IMR-90 (cell line): ENCODE measurements around the gene CD40LG. TPM values are rescaled to one million over a fixed set of nuclear protein-coding genes. Genes with fewer than 3 reads are reported as not detected.

Experiments
- ATAC-seq: fragments of 200-7000 bp; cut with Tn5 transposase; 2 replicates; pipeline ENCODE4 v1.9.1; 2020; ENCODE audit warnings: low read depth, mild to moderate bottlenecking, moderate library complexity
- BruUV-seq: library from RNA; stranded (reverse); fragments of 400-500 nt; replicated peaks from 2 replicates; lab custom pipeline; 2021; lab: Mats Ljungman, UMichigan
- CTCF ChIA-PET: fragments of 300-600 bp; formaldehyde crosslinking; extraction: SDS; loops from one replicate; lab custom pipeline; 2021; ENCODE audit warnings: antibody characterized with exemption; lab: Yijun Ruan, JAX
- POLR2A ChIA-PET: fragments of 300-600 bp; sonication (Branson Sonifier 250); formaldehyde crosslinking; loops from one replicate; lab custom pipeline; 2022; ENCODE audit warnings: antibody characterized with exemption; ENCODE audit not compliant: unreplicated experiment; lab: Charles Lee
- DNase-seq: peaks from one replicate; pipeline ENCODE4 v3.0.0; 2013
- H2AFZ ChIP-seq: replicated peaks from 2 replicates; pipeline ENCODE3; 2013; ENCODE audit warnings: low read length, mild to moderate bottlenecking; ENCODE audit not compliant: poor library complexity
- H2AK5ac ChIP-seq: 2 replicates; pipeline ENCODE4 v1.6.1; 2013; ENCODE audit warnings: low read depth, low read length, inconsistent platforms
- H2AK9ac ChIP-seq: replicated peaks from 2 replicates; pipeline ENCODE3; 2013; ENCODE audit warnings: mild to moderate bottlenecking, low read depth, low read length, moderate library complexity; ENCODE audit not compliant: poor library complexity
- H2BK120ac ChIP-seq: 2 replicates; pipeline ENCODE4 v1.6.1; 2013; ENCODE audit warnings: low read depth, low read length, inconsistent platforms
- H2BK15ac ChIP-seq: 3 replicates; pipeline ENCODE4 v1.6.1; 2013; ENCODE audit warnings: low read depth, low read length, inconsistent platforms
- H2BK20ac ChIP-seq: 2 replicates; pipeline ENCODE4 v1.6.1; 2013; ENCODE audit warnings: low read depth, mild to moderate bottlenecking, inconsistent platforms, low read length, moderate library complexity
- H2BK5ac ChIP-seq: 2 replicates; pipeline ENCODE4 v1.6.1; 2013; ENCODE audit warnings: mild to moderate bottlenecking, low read depth, low read length, inconsistent platforms; ENCODE audit not compliant: poor library complexity, severe bottlenecking
- H3K14ac ChIP-seq: replicated peaks from 2 replicates; pipeline ENCODE4 v1.6.1; 2013; ENCODE audit warnings: low read depth, low read length, inconsistent platforms
- H3K18ac ChIP-seq: 2 replicates; pipeline ENCODE4 v1.6.1; 2013; ENCODE audit warnings: low read depth, low read length, control low read depth
- H3K23ac ChIP-seq: 2 replicates; pipeline ENCODE4 v1.6.1; 2013; ENCODE audit warnings: low read depth, low read length, inconsistent platforms
- H3K27ac ChIP-seq: 2 replicates; pipeline ENCODE4 v1.5.1; 2013; ENCODE audit warnings: mild to moderate bottlenecking, control low read depth, low read length; ENCODE audit not compliant: insufficient read depth
- H3K27me3 ChIP-seq: 2 replicates; pipeline ENCODE4 v1.6.1; 2013; ENCODE audit warnings: low read length; ENCODE audit not compliant: control insufficient read depth, insufficient read depth
- H3K36me3 ChIP-seq: 2 replicates; pipeline ENCODE4 v1.6.1; 2013; ENCODE audit warnings: low read length, mixed read lengths; ENCODE audit not compliant: control insufficient read depth, insufficient read depth
- H3K4ac ChIP-seq: 2 replicates; pipeline ENCODE4 v1.6.1; 2013; ENCODE audit warnings: low read depth, low read length, inconsistent platforms
- H3K4me1 ChIP-seq: 2 replicates; pipeline ENCODE4 v1.6.1; 2013; ENCODE audit warnings: low read length, mixed read lengths; ENCODE audit not compliant: control insufficient read depth, insufficient read depth
- H3K4me2 ChIP-seq: 2 replicates; pipeline ENCODE4 v1.6.1; 2013; ENCODE audit warnings: low read depth, mild to moderate bottlenecking, control low read depth, low read length, moderate library complexity
- H3K4me3 ChIP-seq: 2 replicates; pipeline ENCODE4 v1.5.1; 2013; ENCODE audit warnings: low read depth, mild to moderate bottlenecking, control low read depth, low read length, moderate library complexity; ENCODE audit not compliant: insufficient read depth
- H3K56ac ChIP-seq: 2 replicates; pipeline ENCODE4 v1.6.1; 2013; ENCODE audit warnings: low read length, inconsistent platforms; ENCODE audit not compliant: insufficient read depth; ENCODE audit errors: extremely low read depth
- H3K79me1 ChIP-seq, 2 experiments: 2 replicates each; pipeline ENCODE4 v1.6.1; 2013; ENCODE audit warnings: low read length in 2 of 2, inconsistent platforms in 1 of 2, low read depth in 1 of 2
- H3K9ac ChIP-seq: 2 replicates; pipeline ENCODE4 v1.6.1; 2013; ENCODE audit warnings: low read depth, low read length, control low read depth
- H3K9me1 ChIP-seq: 2 replicates; pipeline ENCODE4 v1.6.1; 2013; ENCODE audit warnings: low read length, inconsistent platforms; ENCODE audit not compliant: insufficient read depth
- H3K9me3 ChIP-seq: 2 replicates; pipeline ENCODE4 v1.6.1; 2013; ENCODE audit warnings: low read length; ENCODE audit not compliant: control insufficient read depth, insufficient read depth
- H4K20me1 ChIP-seq: 2 replicates; pipeline ENCODE4 v1.6.1; 2013; ENCODE audit warnings: low read length, inconsistent platforms; ENCODE audit not compliant: insufficient read depth
- H4K5ac ChIP-seq: 2 replicates; pipeline ENCODE4 v1.6.1; 2013; ENCODE audit warnings: mild to moderate bottlenecking, low read depth, low read length, control low read depth
- H4K8ac ChIP-seq, 2 experiments: 2 replicates each; pipeline ENCODE4 v1.6.1; 2013; ENCODE audit warnings: low read depth in 2 of 2, low read length in 2 of 2, control low read depth in 1 of 2, inconsistent platforms in 1 of 2
- H4K91ac ChIP-seq: 2 replicates; pipeline ENCODE4 v1.6.1; 2013; ENCODE audit warnings: low read depth, low read length, inconsistent platforms; ENCODE audit not compliant: insufficient read depth
- MAFK ChIP-seq: IDR thresholded peaks from 2 replicates; pipeline ENCODE4 v1.6.1; 2012; ENCODE audit warnings: low read depth, low read length, improper control_type of control experiment
- RCOR1 ChIP-seq: IDR thresholded peaks from 2 replicates; pipeline ENCODE4 v1.6.1; 2012; ENCODE audit warnings: mild to moderate bottlenecking, low read length, improper control_type of control experiment; ENCODE audit not compliant: insufficient replicate concordance
- WGBS, 2 experiments: methylation state at CpG; one replicate each; pipeline versions ENCODE4 v1.1.5 to v1.1.7; 2013; ENCODE audit warnings: missing lambda C conversion rate in 2 of 2; ENCODE audit not compliant: insufficient read length in 1 of 2; ENCODE audit errors: extremely low coverage in 2 of 2; 5-methylcytosine and 5-hydroxymethylcytosine counted together
- dilution Hi-C: fragments of 300-500 bp; cut with HindIII; formaldehyde crosslinking; loops from one replicate; pipeline ENCODE4 v1.14.3; 2018; ENCODE audit warnings: low sequenced_read_pairs; ENCODE audit not compliant: unreplicated experiment
- in situ Hi-C: fragments of 300-500 bp; cut with MboI; formaldehyde crosslinking; loops from 3 replicates; pipeline ENCODE4 v1.14.3; 2019; ENCODE audit warnings: low sequenced_read_pairs, inconsistent platforms, mixed read lengths
- intact Hi-C: fragments of 100-400 bp; cut with micrococcal nuclease; formaldehyde crosslinking; loops from 2 replicates; pipeline ENCODE4 v1.10.0; 2022
- polyA plus RNA-seq, 3 experiments: library from polyadenylated mRNA; depleted of rRNA; stranded (reverse); fragments of >200 nt; gene quantifications; 2 replicates each; pipeline ENCODE4 v1.2.3, GENCODE V29; 2012; ENCODE audit warnings: low replicate concordance in 1 of 3
- total RNA-seq: library from RNA; depleted of rRNA; stranded (reverse); fragments of >200 nt; gene quantifications from 2 replicates; pipeline ENCODE4 v1.2.3, GENCODE V29; 2012

The CD40LG gene
- total and polyA plus RNA-seq, 2 of the 4 experiments (the other 2 are of a cell fraction): not detected

GRCh38 chrX:136626237-136626636, 21.7 kb upstream of the CD40LG start:
- intact Hi-C loops: no loop called here
- Histone ChIP-seq H2BK120ac (no peak overlapping the region), H3K9me3 (no peaks in the 10 kb centered on the region), H3K79me1 (no peaks in the 10 kb centered on the region), H3K23ac (no peak overlapping the region), H2AK9ac (no peak overlapping the region), H2BK20ac (no peak overlapping the region), H4K5ac (no peak overlapping the region), H3K4me2 (no peak overlapping the region), H3K27ac (no peak overlapping the region), H2BK15ac (no peak overlapping the region), H4K91ac (no peak overlapping the region), H3K9ac (no peak overlapping the region), H2BK5ac (no peak overlapping the region), H2AFZ (no peak overlapping the region), H3K9me1 (no peaks in the 10 kb centered on the region), H3K36me3 (no peaks in the 10 kb centered on the region), H4K20me1 (no peaks in the 10 kb centered on the region), H3K56ac (no peak overlapping the region), H2AK5ac (no peak overlapping the region), H3K14ac (no peak overlapping the region), H3K18ac (no peak overlapping the region), H3K4me1 (no peaks in the 10 kb centered on the region), H4K8ac (no peak overlapping the region), H3K4me3 (no peak overlapping the region), H3K4ac (no peak overlapping the region), H3K27me3 (peaks cover 3% of the 10 kb centered on the region; the same call in 1 of the 2 replicates)
- ChIA-PET CTCF (interaction anchor here (0.6 kb wide), 1 partner anchor 69 kb away, joined by 3 read pairs; no protein-coding TSS in a partner anchor), POLR2A (no interaction called here)
- BruUV-seq: no TSS peak
- no CpG with 5 or more reads among the region's 2 CpGs for WGBS, 2 experiments
- DNase-seq (no peak), ATAC-seq (no peak)
- TF ChIP-seq RCOR1: no peak
- no peak for TF ChIP-seq MAFK
- in situ Hi-C loops: no loop called here
- dilution Hi-C loops: no loop called here
